GM18526 (cell line): ENCODE measurements around the gene TXNDC16.

Experiments used
- POLR2A ChIP-seq: IDR thresholded peaks from 3 replicates; pipeline ENCODE4 v1.6.1; 2011; ENCODE audit not compliant: insufficient read length; ENCODE audit errors: extremely low read depth

TXNDC16 gene, protein sequence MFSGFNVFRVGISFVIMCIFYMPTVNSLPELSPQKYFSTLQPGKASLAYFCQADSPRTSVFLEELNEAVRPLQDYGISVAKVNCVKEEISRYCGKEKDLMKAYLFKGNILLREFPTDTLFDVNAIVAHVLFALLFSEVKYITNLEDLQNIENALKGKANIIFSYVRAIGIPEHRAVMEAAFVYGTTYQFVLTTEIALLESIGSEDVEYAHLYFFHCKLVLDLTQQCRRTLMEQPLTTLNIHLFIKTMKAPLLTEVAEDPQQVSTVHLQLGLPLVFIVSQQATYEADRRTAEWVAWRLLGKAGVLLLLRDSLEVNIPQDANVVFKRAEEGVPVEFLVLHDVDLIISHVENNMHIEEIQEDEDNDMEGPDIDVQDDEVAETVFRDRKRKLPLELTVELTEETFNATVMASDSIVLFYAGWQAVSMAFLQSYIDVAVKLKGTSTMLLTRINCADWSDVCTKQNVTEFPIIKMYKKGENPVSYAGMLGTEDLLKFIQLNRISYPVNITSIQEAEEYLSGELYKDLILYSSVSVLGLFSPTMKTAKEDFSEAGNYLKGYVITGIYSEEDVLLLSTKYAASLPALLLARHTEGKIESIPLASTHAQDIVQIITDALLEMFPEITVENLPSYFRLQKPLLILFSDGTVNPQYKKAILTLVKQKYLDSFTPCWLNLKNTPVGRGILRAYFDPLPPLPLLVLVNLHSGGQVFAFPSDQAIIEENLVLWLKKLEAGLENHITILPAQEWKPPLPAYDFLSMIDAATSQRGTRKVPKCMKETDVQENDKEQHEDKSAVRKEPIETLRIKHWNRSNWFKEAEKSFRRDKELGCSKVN

GRCh38 chr14:52552063-52552988 lies at the start of gene TXNDC16, which contains the start of gene GPR137C:
Gene TXNDC16 (minus strand): TSS chr14:52552505. CDS start chr14:52543557, 8,948 bp downstream.
Gene GPR137C (plus strand): TSS chr14:52552836. CDS start chr14:52553148, 312 bp downstream.
- TF ChIP-seq POLR2A, result peak; percentile 86

DNA sequence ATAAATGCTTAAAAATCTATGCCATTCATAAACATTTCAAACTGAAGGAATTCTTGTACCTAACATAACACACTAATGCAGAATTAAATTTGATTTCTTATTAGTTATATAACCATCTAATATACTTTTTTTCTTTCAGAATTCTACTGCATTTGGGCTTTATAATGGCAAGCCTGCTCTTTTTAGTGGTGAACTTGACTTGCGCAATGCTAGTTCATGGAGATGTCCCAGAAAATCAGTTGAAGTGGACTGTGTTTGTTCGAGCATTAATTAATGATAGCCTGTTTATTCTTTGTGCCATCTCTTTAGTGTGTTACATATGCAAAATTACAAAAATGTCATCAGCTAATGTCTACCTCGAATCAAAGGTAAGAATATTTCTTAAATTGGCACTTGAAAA lies 47.7 kb upstream of the TXNDC16 start:
- no peak for TF ChIP-seq POLR2A

GRCh38 chr14:52598568-52598967 lies 46.3 kb upstream of the TXNDC16 start:
- TF ChIP-seq POLR2A, result no peak

DNA sequence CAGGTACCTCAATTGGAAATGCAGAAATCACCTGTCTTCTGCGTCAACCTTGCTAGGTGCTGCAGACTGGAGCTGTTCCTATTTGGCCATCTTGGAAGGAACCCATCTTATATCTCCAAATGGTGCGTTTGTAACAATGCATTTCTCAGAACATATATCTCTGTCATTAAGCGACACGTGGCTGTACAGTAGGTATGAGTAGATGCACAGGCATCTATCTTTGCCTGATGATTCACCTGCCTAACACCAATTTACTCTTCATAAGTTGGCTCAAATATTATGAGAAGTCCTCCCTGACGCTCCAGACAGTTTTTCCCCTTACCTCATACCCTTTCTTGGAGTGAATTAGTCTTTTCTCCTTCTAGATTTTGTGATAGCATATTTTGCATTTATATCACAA lies 44.6 kb upstream of the TXNDC16 start:
- no peak for TF ChIP-seq POLR2A

GRCh38 chr14:52596320-52596719 lies 44.0 kb upstream of the TXNDC16 start:
- TF ChIP-seq POLR2A, result no peak

- TF ChIP-seq POLR2A, result no peak
These were observed 38.0 kb upstream of the TXNDC16 start for GRCh38 chr14:52590318-52590717.

DNA sequence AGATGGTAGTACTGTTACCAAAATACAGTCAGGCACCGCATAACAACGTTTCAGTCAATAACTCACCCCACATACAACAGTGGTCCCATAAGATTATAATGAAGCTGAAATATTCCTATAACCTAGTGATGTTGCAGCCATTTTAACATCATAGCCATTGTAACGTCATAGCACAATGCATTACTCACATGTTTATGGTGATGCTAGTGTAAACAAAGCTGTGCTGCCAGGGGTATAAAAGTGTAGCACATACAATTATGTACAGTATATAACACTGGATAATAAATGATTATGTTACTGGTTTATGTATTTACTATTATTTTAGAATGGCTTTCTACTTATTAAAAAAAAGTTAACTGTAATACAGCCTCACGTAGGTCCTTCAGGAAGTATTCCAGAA lies 37.3 kb upstream of the TXNDC16 start:
- no peak for TF ChIP-seq POLR2A

DNA sequence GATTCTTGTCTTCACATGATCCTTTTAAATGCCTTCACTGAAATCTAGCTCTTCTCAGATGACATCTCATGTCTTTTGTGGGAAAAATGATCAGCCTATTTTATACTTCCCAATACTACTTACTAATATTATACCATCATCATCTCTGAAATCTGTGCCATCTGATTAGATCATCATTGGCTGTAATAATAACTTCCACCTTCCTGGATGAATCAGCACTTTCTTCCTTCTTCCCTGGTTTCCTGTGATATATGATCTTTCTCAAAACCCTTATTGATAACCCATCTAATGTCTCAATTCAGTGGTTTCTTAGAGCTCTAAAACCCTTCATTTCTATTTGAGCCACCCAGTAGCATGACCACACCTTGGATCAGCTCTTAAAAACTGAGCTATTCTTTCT lies 31.2 kb upstream of the TXNDC16 start:
- TF ChIP-seq POLR2A, result no peak

- TF ChIP-seq POLR2A, result no peak
These were observed 23.6 kb upstream of the TXNDC16 start for GRCh38 chr14:52575858-52576257.

- TF ChIP-seq POLR2A, result no peak
These were observed 10.8 kb upstream of the TXNDC16 start for GRCh38 chr14:52563120-52563519.

GRCh38 chr14:52558688-52559087 lies 6.4 kb upstream of the TXNDC16 start:
- TF ChIP-seq POLR2A, result no peak

DNA sequence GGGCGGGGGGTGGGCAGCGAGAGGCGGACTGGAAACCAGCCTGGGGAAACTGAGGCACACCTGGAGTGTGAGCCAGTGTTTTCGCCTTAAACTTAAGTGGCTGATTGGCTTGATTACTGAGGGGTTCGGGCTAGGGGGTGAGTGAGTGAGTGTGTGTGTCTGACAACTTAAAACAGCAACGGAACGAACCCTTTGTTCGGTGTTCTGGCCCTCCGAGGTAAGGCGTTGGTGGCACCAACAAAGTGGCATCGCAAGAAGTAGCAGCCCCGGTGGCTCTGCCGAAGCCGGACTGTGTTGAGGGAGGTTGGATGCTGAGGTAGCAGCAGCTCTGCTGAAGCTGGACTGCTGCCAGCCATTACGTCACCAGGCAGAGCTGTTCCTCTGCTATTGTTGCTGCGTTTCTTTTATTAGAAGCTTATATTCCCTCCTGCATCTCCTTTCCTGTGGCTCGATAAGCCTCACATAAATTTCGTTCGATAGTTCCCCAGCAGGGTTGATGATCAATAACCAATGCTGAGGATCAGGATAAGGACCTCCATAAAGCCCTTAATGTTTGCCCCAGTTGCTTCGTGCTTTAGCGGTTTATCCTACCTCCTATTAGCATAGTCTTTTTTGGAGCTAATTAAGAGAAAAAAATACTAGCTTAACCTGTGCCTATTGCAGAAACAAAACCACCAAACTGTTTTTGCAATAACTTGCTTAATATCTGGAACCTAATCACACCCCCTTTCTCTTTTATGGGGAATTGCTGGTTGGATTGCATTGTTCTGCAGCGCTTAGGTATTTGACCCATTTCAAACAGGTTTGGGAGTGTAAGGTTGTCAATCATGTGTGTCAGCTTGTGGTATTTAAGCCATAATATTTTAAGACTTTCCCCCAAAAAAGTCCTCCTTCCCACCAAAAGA lies 1.6 kb upstream of the TXNDC16 start:
- no peak for TF ChIP-seq POLR2A

- no peak for TF ChIP-seq POLR2A
These were observed 831 bp upstream of the TXNDC16 start for GRCh38 chr14:52553002-52553670.

DNA sequence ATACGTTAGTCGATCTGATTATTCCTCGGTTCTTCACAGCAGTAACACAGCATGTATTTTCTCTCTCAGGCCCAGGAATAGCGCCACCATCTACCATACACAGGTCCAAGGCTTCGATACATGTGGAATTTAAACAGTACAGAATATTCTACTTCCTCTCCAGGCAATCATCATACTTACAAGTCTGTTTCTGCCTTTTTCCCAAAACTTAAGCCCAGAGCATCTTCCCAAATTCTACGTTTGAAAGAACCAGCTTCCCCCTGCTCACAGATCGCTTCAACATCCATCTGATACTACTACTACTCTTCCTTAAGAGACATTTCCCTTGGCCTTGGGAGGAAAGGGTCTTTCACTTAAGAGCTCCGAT lies 626 bp downstream of the TXNDC16 start:
- no peak for TF ChIP-seq POLR2A
